ENCODE data around the gene TNFRSF14. TPM values are rescaled to one million over a fixed set of nuclear protein-coding genes. Genes with fewer than 3 reads are reported as not detected.

TNFRSF14 gene
- 152 TPM for total RNA-seq
- long read RNA-seq, transcript TNFRSF14-201 (8 exons, 1,707 nt) = major isoform, 100 of 252 reads
- long read RNA-seq, partial matches to known transcripts = 77 of 252 reads
- long read RNA-seq, other reads (novel, unspliced or antisense) = 73 of 252 reads

GRCh38 chr1:2556277-2556677 is at the start of gene TNFRSF14:
Gene TNFRSF14 (plus strand): TSS chr1:2556371. CDS start chr1:2556665, 294 bp downstream.
- peak; percentile 80 for DNase-seq
- Histone ChIP-seq H3K27me3 (ENCODE audit: low read depth) (no peaks in the 10 kb centered on the region), H3K36me3 (peaks cover 39% of the 10 kb centered on the region), H3K9me3 (no peaks in the 10 kb centered on the region), H3K4me1 (peaks cover 41% of the 10 kb centered on the region), H3K4me3 (peak within 1 kb of the TSS; percentile 95), H3K27ac (peak within 1 kb of the TSS; percentile 96)
- ATAC-seq = peak; percentile 57 to 77
- TF ChIP-seq CTCF (IDR thresholded peaks at IDR 0.05) = no peak
- intact Hi-C loops (cut with DNase I) = no loop called here

GRCh38 chr1:2506901-2507565 is 49.1 kb upstream of the TNFRSF14 start:
- Histone ChIP-seq H3K27me3 (ENCODE audit: low read depth) (peaks cover 28% of the 10 kb centered on the region), H3K27ac (no peak overlapping the region), H3K4me1 (peaks cover 7% of the 10 kb centered on the region), H3K36me3 (peaks cover 45% of the 10 kb centered on the region), H3K4me3 (no peak overlapping the region), H3K9me3 (no peaks in the 10 kb centered on the region)
- TF ChIP-seq CTCF (IDR thresholded peaks at IDR 0.05) = no peak
- intact Hi-C loops (cut with DNase I) = no loop called here
- DNase-seq (no peak), ATAC-seq (no peak)

- no peak for TF ChIP-seq CTCF (IDR thresholded peaks at IDR 0.05)
- no peaks in the 10 kb centered on the region for H3K9me3 ChIP-seq
- no peak for ATAC-seq
- peaks cover 52% of the 10 kb centered on the region for H3K36me3 ChIP-seq
- no peak for DNase-seq
- H3K27ac ChIP-seq = no peak overlapping the region
- H3K27me3 ChIP-seq (ENCODE audit: low read depth) = peaks cover 21% of the 10 kb centered on the region
- peaks cover 7% of the 10 kb centered on the region for H3K4me1 ChIP-seq
- intact Hi-C loops (cut with DNase I) = no loop called here
- no peak overlapping the region for H3K4me3 ChIP-seq
These were observed 48.4 kb upstream of the TNFRSF14 start for GRCh38 chr1:2507744-2508155.

- intact Hi-C loops (cut with DNase I) = no loop called here
- Histone ChIP-seq H3K36me3 (peaks cover 56% of the 10 kb centered on the region), H3K9me3 (no peaks in the 10 kb centered on the region), H3K27me3 (ENCODE audit: low read depth) (peaks cover 16% of the 10 kb centered on the region), H3K4me3 (no peak overlapping the region), H3K27ac (no peak overlapping the region), H3K4me1 (peaks cover 7% of the 10 kb centered on the region)
- DNase-seq (no peak), ATAC-seq (no peak)
- no peak for TF ChIP-seq CTCF (IDR thresholded peaks at IDR 0.05)
These were observed 48.0 kb upstream of the TNFRSF14 start for GRCh38 chr1:2508180-2508579.

- DNase-seq (no peak), ATAC-seq (no peak)
- peaks cover 62% of the 10 kb centered on the region for H3K36me3 ChIP-seq
- no peak for TF ChIP-seq CTCF (IDR thresholded peaks at IDR 0.05)
- H3K9me3 ChIP-seq = no peaks in the 10 kb centered on the region
- H3K4me1 ChIP-seq = peaks cover 7% of the 10 kb centered on the region
- H3K27me3 ChIP-seq (ENCODE audit: low read depth) = peaks cover 12% of the 10 kb centered on the region
- intact Hi-C loops (cut with DNase I) = no loop called here
- no peak overlapping the region for H3K27ac ChIP-seq
- no peak overlapping the region for H3K4me3 ChIP-seq
These were observed 47.4 kb upstream of the TNFRSF14 start for GRCh38 chr1:2508751-2509150.

Measured in lower lobe of right lung (tissue), 2 donors.